Measurements from ENCODE around the gene MYOC. TPM values are rescaled to one million over a fixed set of nuclear protein-coding genes. Genes with fewer than 3 reads are reported as not detected.
"Not testable (repeated sequence)": the region's sequence is repeated elsewhere in the genome, so short reads cannot be mapped to it uniquely, and the experiment has no call there.

Gene MYOC
- total RNA-seq, 1 donor from 2014 or later, result 0.69 TPM

DNA sequence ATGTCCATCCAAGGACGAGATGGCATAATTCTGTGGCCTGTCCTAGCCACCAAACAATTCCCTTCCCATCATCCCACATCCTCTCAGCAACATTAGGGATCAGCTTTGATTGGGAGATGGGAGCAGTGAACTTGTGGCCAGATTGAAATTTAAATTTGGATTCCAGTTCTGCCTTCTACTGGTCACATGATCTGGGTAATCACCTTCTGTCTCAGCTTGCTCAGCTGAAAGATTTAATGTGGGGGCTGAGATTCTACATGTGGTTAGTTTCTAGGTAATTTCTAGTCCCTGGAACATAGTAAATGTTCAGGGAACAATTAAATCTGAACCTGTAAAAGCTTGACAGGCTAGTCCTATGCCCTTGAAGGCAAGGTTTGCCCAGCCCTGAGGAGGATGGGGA lies 27.3 kb downstream of the MYOC start:
- H3K27ac ChIP-seq, result no peak overlapping the region
- no peak overlapping the region for H3K4me3 ChIP-seq
- H3K27me3 ChIP-seq, result no peaks in the 10 kb centered on the region
- intact Hi-C loops (cut with DNase I), result no loop called here
- no peaks in the 10 kb centered on the region for H3K36me3 ChIP-seq
- TF ChIP-seq, protein P1, sequence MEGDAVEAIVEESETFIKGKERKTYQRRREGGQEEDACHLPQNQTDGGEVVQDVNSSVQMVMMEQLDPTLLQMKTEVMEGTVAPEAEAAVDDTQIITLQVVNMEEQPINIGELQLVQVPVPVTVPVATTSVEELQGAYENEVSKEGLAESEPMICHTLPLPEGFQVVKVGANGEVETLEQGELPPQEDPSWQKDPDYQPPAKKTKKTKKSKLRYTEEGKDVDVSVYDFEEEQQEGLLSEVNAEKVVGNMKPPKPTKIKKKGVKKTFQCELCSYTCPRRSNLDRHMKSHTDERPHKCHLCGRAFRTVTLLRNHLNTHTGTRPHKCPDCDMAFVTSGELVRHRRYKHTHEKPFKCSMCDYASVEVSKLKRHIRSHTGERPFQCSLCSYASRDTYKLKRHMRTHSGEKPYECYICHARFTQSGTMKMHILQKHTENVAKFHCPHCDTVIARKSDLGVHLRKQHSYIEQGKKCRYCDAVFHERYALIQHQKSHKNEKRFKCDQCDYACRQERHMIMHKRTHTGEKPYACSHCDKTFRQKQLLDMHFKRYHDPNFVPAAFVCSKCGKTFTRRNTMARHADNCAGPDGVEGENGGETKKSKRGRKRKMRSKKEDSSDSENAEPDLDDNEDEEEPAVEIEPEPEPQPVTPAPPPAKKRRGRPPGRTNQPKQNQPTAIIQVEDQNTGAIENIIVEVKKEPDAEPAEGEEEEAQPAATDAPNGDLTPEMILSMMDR (IDR thresholded peaks at IDR 0.05), result no peak
- DNase-seq (no peak), ATAC-seq (no peak)
- no peaks in the 10 kb centered on the region for H3K9me3 ChIP-seq
- H3K4me1 ChIP-seq, result no peaks in the 10 kb centered on the region

DNA sequence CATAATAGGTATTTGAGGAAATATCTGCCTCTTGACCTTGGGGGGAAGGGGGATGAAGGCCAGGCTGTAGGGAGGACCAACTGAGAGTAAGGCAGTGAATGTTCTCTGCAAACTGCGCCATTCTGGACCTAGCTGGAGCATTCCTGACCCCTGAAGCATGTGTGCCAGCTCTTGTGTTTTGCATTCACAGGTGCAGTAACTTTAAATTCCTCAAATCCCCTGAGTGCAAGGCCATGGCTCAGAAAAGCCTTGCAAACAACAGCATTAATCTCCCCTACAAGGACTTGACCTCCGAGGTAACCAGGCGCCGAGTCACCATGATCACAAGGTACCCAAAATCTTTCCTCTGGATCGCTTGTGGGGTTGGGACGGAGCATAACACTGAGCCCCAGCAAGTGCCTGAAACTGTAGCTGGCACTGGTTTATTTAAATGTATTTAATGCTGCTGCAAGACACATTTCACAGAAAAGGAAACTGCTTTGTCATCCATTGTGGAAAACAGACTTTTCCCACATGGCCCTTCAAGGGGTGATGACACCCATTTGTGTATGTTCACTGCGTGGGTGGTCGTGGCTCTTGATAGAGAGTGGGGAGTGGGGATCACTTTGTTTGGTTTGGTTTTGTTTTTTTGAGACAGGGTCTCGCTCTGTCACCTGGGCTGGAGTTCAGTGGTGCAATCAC lies 28.7 kb downstream of the MYOC start:
- DNase-seq (no peak), ATAC-seq (no peak)
- Histone ChIP-seq H3K27me3 (no peaks in the 10 kb centered on the region), H3K36me3 (no peaks in the 10 kb centered on the region), H3K9me3 (no peaks in the 10 kb centered on the region), H3K4me3 (no peak overlapping the region), H3K4me1 (no peaks in the 10 kb centered on the region), H3K27ac (no peak overlapping the region)
- intact Hi-C loops (cut with DNase I), result no loop called here
- TF ChIP-seq, protein P1 (IDR thresholded peaks at IDR 0.05), result no peak

DNA sequence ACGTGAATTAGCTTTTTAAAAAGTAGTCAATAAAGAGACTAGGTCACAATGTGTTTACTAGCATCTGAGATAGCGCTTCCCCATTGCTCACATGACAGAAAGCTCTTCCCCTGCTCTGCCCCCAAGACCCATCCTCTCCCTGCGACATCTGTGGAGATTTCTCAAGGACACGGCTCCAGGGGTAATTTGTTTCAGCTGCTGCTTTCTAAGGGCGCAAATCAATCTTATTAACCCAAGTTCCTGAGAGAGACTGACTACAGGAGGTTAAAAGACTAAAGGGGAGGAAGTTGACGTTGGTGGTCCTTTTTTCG lies 30.4 kb downstream of the MYOC start, which contains the start of gene MYOCOS:
MYOCOS (plus strand) TSS at position 92 of the 311 bp plus-strand sequence. CDS start 1,641 bp downstream, outside the sequence.
- TF ChIP-seq, protein P1 (IDR thresholded peaks at IDR 0.05), result no peak
- H3K36me3 ChIP-seq, result no peaks in the 10 kb centered on the region
- no peaks in the 10 kb centered on the region for H3K27me3 ChIP-seq
- intact Hi-C loops (cut with DNase I), result no loop called here
- no peak for DNase-seq
- no peak within 1 kb of the TSS for H3K27ac ChIP-seq
- no peaks in the 10 kb centered on the region for H3K4me1 ChIP-seq
- no peaks in the 10 kb centered on the region for H3K9me3 ChIP-seq
- ATAC-seq, result no peak
- no peak within 1 kb of the TSS for H3K4me3 ChIP-seq

DNA sequence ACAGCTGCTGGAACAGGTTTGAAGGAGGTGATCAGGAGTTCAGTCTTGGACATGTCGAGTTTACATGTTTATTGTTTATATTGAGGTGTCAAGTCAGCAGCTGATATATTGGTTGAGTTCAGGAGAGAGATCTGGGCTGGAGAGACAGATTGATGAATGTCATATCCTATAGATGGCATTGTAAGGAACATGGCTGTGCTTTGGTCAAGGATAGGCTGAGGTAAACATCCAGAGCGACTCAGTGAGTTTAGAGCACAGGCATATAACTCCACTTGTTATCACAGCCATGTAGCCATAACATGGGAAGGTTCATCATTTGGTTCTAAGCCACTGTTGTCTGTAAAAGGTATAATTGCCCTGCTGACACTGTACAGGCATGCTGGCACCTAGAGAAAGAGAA lies 35.9 kb downstream of the MYOC start:
- TF ChIP-seq, protein P1 (IDR thresholded peaks at IDR 0.05), result no peak
- Histone ChIP-seq H3K4me1 (no peaks in the 10 kb centered on the region), H3K36me3 (no peaks in the 10 kb centered on the region), H3K9me3 (no peaks in the 10 kb centered on the region), H3K27me3 (no peaks in the 10 kb centered on the region), H3K27ac (no peak overlapping the region), H3K4me3 (no peak overlapping the region)
- no peak for ATAC-seq
- intact Hi-C loops (cut with DNase I), result no loop called here
- DNase-seq, result no peak

DNA sequence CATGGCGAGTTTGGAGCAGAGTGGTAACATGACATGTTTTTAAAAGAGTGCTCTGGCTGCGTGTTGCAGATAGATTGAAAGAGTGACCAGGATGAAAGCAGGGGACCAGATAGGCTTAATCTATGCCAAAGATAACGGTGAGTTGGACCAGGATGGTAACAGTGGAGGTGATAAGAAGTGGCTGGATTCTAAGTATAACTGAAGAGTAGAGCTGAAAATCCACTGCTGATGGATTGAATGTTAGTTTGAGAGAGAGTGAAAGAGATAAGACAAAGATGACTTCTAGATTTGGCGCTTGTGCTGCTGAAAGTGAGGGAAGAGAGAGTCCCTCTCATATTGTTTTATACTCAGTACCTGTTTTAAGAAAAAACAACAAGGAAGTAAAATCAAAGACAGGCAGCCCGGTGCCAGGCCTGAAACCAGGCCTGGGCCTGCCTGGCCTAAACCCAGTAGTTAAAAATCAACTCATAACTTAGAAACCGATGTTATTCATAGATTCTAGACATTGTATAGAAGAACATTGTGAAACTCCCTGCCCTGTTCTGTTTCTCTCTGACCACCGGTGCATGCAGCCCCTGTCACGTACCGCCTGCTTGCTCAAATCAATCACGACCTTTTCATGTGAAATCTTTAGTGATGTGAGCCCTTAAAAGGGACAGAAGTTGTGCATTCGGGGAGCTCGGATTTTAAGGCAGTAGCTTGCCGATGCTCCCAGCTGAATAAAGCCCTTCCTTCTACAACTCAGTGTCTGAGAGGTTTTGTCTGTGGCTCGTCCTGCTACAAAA lies 37.2 kb downstream of the MYOC start:
- H3K4me3 ChIP-seq; intact Hi-C loops (cut with DNase I); H3K27ac ChIP-seq; H3K36me3 ChIP-seq; H3K4me1 ChIP-seq; ATAC-seq; H3K27me3 ChIP-seq; DNase-seq; H3K9me3 ChIP-seq: not testable (repeated sequence)

DNA sequence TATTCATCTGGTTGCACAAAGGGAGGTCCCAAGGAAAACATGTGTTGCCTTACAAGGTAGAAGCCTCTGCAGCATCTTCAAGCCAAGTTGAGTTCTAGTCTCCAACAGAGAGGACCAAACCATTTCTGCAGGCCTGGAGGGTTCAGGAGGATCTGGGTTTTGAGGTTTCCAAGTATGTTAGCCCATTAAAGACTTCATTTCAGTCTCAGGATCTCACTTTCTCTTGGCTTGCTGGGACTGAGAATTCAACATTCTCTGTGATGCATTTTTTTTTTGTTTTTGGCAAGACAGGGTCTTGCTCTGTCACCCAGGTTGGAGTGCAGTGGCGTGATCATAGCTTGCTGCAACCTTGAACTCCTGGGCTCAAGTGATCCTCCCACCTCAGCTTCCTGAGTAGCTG lies 39.2 kb downstream of the MYOC start:
- Histone ChIP-seq H3K4me3 (no peak overlapping the region), H3K4me1 (no peaks in the 10 kb centered on the region), H3K36me3 (no peaks in the 10 kb centered on the region), H3K9me3 (no peaks in the 10 kb centered on the region), H3K27ac (no peak overlapping the region), H3K27me3 (no peaks in the 10 kb centered on the region)
- intact Hi-C loops (cut with DNase I), result no loop called here
- DNase-seq (no peak), ATAC-seq (no peak)
- TF ChIP-seq, protein P1 (IDR thresholded peaks at IDR 0.05), result no peak
